GM10266 (cell line): ENCODE measurements around the gene FUNDC2.
A peak's percentile ranks its signal among the peaks of the same experiment; 100 is the strongest.

Experiments used
- DNase-seq: peaks from one replicate; pipeline ENCODE4 v3.0.0; 2012; ENCODE audit errors: extremely low spot score
- TF ChIP-seq, protein P1 (sequence below): IDR thresholded peaks from 2 replicates; pipeline ENCODE4 v1.5.1; 2012; ENCODE audit warnings: mild to moderate bottlenecking, low read depth; ENCODE audit not compliant: control insufficient read depth, insufficient read depth; ENCODE audit errors: missing control alignments

The FUNDC2 gene

DNA sequence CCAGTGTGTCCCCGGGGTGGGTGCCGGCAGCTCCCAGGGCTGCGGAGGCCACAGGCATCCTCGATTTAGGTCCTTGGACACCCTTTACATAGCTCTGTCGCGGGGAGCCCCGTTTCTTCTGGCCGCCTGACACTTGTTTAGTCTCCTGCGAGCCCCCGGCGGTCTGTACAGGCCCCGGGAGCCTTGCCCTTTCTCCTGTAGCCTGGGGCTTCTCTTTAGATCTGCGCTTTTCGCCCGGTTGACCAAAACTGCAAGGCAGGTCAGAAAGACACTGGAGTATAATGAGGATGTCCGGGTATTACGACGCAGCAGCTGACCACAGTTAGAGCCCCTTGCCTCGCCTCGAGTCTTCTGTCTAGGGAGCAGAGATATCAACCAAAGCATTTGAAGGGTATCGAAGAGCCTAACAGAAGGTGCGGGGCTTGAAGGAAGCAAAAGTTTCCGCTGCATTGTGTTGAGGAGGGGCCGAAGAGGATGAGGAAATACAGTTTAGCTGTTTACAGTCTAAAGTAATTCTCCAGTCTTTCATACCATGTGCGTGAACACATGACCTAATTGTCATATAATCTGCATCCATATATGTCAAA is 45.1 kb downstream of the FUNDC2 start:
- DNase-seq, result no peak
- TF ChIP-seq, protein P1, sequence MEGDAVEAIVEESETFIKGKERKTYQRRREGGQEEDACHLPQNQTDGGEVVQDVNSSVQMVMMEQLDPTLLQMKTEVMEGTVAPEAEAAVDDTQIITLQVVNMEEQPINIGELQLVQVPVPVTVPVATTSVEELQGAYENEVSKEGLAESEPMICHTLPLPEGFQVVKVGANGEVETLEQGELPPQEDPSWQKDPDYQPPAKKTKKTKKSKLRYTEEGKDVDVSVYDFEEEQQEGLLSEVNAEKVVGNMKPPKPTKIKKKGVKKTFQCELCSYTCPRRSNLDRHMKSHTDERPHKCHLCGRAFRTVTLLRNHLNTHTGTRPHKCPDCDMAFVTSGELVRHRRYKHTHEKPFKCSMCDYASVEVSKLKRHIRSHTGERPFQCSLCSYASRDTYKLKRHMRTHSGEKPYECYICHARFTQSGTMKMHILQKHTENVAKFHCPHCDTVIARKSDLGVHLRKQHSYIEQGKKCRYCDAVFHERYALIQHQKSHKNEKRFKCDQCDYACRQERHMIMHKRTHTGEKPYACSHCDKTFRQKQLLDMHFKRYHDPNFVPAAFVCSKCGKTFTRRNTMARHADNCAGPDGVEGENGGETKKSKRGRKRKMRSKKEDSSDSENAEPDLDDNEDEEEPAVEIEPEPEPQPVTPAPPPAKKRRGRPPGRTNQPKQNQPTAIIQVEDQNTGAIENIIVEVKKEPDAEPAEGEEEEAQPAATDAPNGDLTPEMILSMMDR, result no peak

DNA sequence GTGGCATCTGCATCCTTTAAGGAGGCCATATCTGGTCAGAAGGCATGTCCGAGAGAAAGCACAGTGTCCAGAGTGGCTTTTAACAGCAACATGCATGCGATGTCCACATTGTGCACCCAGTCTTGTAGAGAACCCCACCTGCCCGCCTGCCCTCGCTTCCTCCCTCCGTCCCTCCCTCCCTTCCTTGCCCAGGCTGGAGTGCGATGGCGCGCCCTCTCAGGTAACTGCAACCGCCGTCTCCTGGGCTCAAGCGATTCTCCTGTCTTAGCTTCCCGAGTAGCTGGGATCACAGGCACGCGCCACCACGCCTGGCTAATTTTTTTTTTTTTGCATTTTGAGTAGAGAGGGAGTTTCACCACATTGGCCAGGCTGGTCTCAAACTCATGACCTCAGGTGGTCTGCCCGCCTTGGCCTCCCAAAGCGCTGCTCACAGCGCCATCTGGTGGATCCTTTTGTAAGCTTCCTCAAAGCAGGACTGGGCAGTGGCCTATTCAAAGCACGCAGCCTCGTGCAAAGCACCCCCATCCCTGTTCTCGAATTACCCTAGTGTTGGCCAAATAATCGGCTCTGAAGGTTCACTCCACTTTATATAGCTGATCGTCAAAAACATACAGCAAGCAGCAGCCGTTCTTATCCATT is 59.7 kb downstream of the FUNDC2 start:
- no peak for DNase-seq
- TF ChIP-seq, protein P1, result peak; percentile 49

DNA sequence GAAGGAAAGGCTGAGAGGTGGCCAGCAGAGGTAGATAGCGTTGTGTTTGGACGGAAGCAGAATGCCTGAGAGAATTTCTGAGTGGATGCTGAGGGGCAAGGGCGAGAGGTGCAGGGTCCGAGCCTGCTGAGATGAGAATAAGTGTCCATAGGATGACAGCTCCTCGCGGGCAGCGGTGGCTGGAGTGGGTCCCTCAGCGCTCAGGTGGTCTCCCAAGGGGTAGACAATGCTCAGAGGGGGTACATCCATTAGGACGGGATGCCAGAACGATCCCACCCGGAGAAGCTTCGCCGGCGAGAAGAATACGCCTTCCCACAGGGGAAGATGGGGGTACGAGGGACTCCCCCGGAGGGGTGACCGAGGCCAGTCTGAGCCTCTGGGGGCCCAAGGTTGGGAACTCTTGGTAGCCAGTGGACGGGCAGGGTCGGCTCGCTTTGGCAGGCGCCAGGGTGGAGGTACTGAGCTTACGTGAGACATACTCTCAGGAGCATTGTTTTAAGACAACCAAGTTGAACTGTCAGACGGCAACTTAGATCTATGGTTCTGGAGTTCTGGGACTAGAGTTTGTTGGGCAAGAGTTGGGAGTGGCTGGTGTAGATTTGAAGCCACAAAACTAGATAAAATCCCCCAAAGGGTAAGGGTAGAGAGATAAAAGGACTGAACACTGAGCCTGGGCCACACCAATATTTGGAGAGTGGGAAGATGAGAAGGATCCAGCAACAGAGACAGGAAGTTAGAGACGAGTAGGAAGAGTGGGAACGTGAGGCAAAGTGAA is 60.5 kb downstream of the FUNDC2 start:
- TF ChIP-seq, protein P1, result no peak
- no peak for DNase-seq

DNA sequence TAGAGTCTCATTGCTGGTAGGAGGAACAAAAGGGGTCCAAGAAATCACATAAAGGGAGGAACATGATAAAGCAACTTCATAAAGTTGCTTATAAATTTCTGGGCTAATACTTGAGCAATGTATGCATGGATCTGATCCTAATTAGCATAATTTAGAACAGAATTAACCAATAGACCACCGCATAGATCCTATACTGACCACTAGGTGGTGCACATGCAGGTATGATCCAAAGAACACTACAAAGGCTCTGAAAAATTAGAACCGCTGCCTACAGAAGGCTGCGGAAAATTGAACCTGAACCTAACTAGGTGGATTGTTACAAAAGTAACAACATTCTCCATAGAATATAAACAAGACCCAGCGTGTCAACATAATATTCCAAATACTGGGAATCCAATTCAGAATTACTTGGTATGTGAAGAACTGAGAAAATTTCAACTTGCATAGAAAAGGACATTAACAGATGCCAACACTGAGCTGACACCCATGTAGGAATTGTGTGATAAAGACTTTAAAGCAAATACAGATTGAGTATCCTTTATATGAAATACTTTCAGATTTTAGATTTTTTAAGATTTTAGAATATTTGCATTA is 67.9 kb downstream of the FUNDC2 start:
- TF ChIP-seq, protein P1, result peak; percentile 46
- DNase-seq, result no peak

DNA sequence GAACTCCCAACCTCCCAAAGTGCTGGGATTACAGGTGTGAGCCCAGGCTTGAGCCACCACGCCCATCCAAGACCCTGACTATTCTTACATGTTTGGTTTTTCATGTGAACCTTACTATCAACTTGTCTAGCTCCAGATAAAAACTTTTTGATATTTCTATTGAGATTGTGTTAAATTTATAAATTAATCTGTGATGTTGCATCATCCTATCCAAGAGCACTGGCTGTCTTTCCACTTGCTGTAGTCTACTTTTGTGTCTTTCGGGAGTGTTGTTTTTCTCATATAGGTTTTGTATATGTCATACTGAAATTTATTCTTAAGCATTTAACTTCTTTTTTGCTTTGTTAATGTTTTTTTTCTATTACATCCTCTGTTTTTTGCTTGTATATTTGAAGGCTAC is 79.3 kb downstream of the FUNDC2 start:
- TF ChIP-seq, protein P1, result no peak
- no peak for DNase-seq

DNA sequence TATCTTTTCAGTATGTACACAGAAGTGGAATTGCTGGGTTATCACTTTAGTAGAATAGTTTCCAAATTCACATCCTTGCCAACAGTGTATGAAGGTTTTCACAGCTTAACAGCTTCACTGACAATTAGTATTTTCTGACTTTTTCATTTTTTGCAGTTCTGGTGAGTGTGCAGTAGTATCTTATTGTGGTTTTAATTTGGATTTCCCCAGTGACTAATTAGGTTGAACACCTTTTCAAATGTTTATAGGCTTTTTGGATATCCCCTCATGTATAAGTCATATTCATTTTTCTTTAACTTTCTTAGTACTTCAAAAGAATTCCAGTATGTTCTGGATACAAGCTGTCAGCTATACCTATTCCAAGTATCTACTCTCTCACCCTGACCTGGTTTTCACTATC is 81.8 kb downstream of the FUNDC2 start:
- TF ChIP-seq, protein P1, result no peak
- no peak for DNase-seq
